Measurements from ENCODE around the gene RUFY3. TPM values are rescaled to one million over a fixed set of nuclear protein-coding genes. Genes with fewer than 3 reads are reported as not detected.

RUFY3 gene
- total RNA-seq, 1 experiment from 2014 or later = 29.6 TPM

DNA sequence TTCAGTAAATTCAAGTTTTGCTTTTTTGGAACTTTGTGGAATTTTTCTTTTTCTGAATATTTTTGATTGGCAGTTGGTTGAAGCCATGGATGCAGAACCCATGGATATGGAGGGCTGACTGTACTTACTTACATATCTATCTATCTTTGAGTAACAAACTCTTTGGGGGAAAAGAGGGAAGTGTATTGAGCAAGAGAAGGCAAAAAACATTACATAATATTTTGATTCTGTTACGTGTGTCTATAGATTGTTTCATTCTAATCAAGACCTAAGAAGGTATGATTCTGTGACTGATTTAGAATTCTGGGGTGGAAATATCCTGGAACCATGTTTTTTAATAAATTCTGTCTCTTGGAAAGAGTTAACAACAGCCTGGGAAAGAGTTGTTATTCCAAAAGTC lies 86.4 kb downstream of the RUFY3 start:
- no peak overlapping the region for H3K4me3 ChIP-seq (ENCODE audit: low read depth in 2 of 2, low read length in 2 of 2)
- ChIA-PET POLR2A (no interaction called here), CTCF (no interaction called here)
- TF ChIP-seq SIN3A (IDR thresholded peaks at IDR 0.05; ENCODE audit: borderline replicate concordance, insufficient read depth, low read depth, low read length) (no peak), REST (IDR thresholded peaks at IDR 0.05; ENCODE audit: insufficient read depth in 1 of 2, low read depth in 2 of 2, low read length in 1 of 2) (no peak), TCF7L2 (IDR thresholded peaks at IDR 0.05; ENCODE audit: low read depth, low read length) (no peak)
- in situ Hi-C loops (cut with HindIII; ENCODE audit: low pct_unique_long_range_greater_than_20kb, low sequenced_read_pairs) (no loop called here), intact Hi-C loops (cut with micrococcal nuclease; ENCODE audit: unreplicated experiment) (no loop called here)
- no peak overlapping the region for H3K27ac ChIP-seq (ENCODE audit: low read length)
- no peak for ATAC-seq
- no peaks in the 10 kb centered on the region for H3K36me3 ChIP-seq (ENCODE audit: control insufficient read depth, insufficient read depth, low read length)
- no peak for DNase-seq (ENCODE audit: low read depth, low spot score)
- no peaks in the 10 kb centered on the region for H3K27me3 ChIP-seq (ENCODE audit: control insufficient read depth, insufficient read depth, low read length)
- H3K4me1 ChIP-seq (ENCODE audit: control insufficient read depth, insufficient read depth, low read length) = no peaks in the 10 kb centered on the region
- no peaks in the 10 kb centered on the region for H3K9me3 ChIP-seq (ENCODE audit: control insufficient read depth, insufficient read depth, low read depth, low read length)
- BruUV-seq (replicated peaks) = no TSS peak

- in situ Hi-C loops (cut with HindIII; ENCODE audit: low pct_unique_long_range_greater_than_20kb, low sequenced_read_pairs) = no loop called here
- Histone ChIP-seq H3K9me3 (ENCODE audit: control insufficient read depth, insufficient read depth, low read depth, low read length) (no peaks in the 10 kb centered on the region), H3K27me3 (ENCODE audit: control insufficient read depth, insufficient read depth, low read length) (no peaks in the 10 kb centered on the region), H3K36me3 (ENCODE audit: control insufficient read depth, insufficient read depth, low read length) (peaks cover 10% of the 10 kb centered on the region), H3K4me1 (ENCODE audit: control insufficient read depth, insufficient read depth, low read length) (no peaks in the 10 kb centered on the region), H3K27ac (ENCODE audit: low read length) (no peak overlapping the region), H3K4me3 (ENCODE audit: low read depth in 2 of 2, low read length in 2 of 2) (no peak overlapping the region)
- TF ChIP-seq TCF7L2 (IDR thresholded peaks at IDR 0.05; ENCODE audit: low read depth, low read length) (no peak), POLR2AphosphoS5 (IDR thresholded peaks at IDR 0.05; ENCODE audit: low read depth, low read length) (no peak), SIN3A (IDR thresholded peaks at IDR 0.05; ENCODE audit: borderline replicate concordance, insufficient read depth, low read depth, low read length) (no peak), REST (IDR thresholded peaks at IDR 0.05; ENCODE audit: insufficient read depth in 1 of 2, low read depth in 2 of 2, low read length in 1 of 2) (no peak)
- TF ChIP-seq, protein P1, sequence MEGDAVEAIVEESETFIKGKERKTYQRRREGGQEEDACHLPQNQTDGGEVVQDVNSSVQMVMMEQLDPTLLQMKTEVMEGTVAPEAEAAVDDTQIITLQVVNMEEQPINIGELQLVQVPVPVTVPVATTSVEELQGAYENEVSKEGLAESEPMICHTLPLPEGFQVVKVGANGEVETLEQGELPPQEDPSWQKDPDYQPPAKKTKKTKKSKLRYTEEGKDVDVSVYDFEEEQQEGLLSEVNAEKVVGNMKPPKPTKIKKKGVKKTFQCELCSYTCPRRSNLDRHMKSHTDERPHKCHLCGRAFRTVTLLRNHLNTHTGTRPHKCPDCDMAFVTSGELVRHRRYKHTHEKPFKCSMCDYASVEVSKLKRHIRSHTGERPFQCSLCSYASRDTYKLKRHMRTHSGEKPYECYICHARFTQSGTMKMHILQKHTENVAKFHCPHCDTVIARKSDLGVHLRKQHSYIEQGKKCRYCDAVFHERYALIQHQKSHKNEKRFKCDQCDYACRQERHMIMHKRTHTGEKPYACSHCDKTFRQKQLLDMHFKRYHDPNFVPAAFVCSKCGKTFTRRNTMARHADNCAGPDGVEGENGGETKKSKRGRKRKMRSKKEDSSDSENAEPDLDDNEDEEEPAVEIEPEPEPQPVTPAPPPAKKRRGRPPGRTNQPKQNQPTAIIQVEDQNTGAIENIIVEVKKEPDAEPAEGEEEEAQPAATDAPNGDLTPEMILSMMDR (IDR thresholded peaks at IDR 0.05) = no peak
- POLR2A ChIA-PET = no interaction called here
- ATAC-seq (no peak), DNase-seq (ENCODE audit: low read depth, low spot score) (no peak)
- no TSS peak for BruUV-seq (replicated peaks)
- intact Hi-C loops (cut with micrococcal nuclease; ENCODE audit: unreplicated experiment) = loop anchor here (10.0 kb wide), 1 partner anchor 161 kb away; no protein-coding TSS in a partner anchor
- CTCF ChIA-PET = no interaction called here
These were observed 93.6 kb downstream of the RUFY3 start for GRCh38 chr4:70815370-70815769.

Measured in Panc1 (cell line).